Measurements from ENCODE around the gene ARHGDIG. TPM values are rescaled to one million over a fixed set of nuclear protein-coding genes. Genes with fewer than 3 reads are reported as not detected.

Gene ARHGDIG
- total and polyA plus RNA-seq, 2 donors (not counting 3 experiments of a cell fraction or from before 2014, with no cell fraction given) = 0.93 to 2.2 TPM

DNA sequence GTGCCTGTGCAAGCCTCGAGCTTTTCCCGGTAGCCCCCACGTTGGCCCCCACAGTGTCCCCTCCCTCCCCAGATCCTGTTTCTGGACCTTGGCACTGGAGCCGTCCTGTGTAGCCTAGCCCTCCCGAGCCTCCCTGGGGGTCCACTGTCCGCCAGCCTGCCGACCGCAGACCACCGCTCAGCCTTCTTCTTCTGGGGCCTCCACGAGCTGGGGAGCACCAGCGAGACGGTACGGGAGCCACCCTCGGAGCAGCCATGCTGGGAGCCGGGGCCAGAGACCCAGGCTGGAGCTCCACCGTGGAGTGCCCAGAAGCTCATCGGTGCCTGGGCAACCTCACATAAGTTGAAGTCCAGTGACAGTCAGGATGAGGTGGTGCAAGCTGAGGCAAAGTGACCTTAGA, 16.4 kb upstream of the ARHGDIG start:
- no peak overlapping the region for H2AFZ ChIP-seq (ENCODE audit: low read depth, low read length)
- dilution Hi-C loops (cut with MboI; ENCODE audit: extremely low pct_ligation_motif_present, low sequenced_read_pairs) = no loop called here

DNA sequence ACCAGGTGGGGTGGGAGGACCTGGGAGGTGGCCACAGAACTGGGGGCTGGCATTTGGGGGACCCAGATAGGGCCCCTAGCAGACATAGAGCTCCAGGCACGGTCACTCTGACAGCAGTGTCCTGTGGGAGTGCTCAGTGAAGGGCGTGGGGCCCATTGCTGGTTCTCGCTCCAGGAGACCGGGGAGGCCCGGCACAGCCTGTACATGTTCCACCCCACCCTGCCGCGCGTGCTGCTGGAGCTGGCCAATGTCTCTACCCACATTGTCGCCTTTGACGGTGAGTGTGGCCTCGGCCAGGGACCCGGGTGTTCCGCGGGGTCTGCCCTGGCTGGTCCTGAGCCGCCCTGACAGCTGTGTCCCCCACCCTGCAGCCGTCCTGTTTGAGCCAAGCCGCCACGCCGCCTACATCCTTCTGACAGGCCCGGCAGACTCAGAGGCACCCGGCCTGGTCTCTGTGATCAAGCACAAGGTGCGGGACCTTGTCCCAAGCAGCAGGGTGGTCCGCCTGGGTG, 15.9 kb upstream of the ARHGDIG start:
- FAIRE-seq (no peak), DNase-seq (ENCODE audit: low read depth, low spot score) (no peak)
- intact Hi-C loops (cut with micrococcal nuclease) = no loop called here
- peaks cover 0 to 20% of the 10 kb centered on the region in 2 experiments for H3K36me3 ChIP-seq (ENCODE audit: control insufficient read depth in 2 of 2, extremely low read depth in 1 of 2, insufficient read depth in 2 of 2, low read length in 2 of 2)
- H3K27ac ChIP-seq (ENCODE audit: insufficient read depth, low read depth, low read length) = no peak overlapping the region
- dilution Hi-C loops (cut with MboI; ENCODE audit: extremely low pct_ligation_motif_present, low sequenced_read_pairs) = no loop called here
- no peaks in the 10 kb centered on the region for H3K9me3 ChIP-seq (replicated peaks; ENCODE audit: control insufficient read depth, insufficient read depth, low read length)
- H2AFZ ChIP-seq (ENCODE audit: low read depth, low read length) = no peak overlapping the region
- no TSS peak for BruUV-seq (replicated peaks)
- H4K20me1 ChIP-seq (replicated peaks; ENCODE audit: control insufficient read depth, extremely low read depth, insufficient read depth, low read length) = no peaks in the 10 kb centered on the region
- CTCF ChIA-PET = no interaction called here
- no peaks in the 10 kb centered on the region for H3K9me1 ChIP-seq (replicated peaks; ENCODE audit: control insufficient read depth, extremely low read depth, insufficient read depth, low read length)
- TF ChIP-seq, protein P1, sequence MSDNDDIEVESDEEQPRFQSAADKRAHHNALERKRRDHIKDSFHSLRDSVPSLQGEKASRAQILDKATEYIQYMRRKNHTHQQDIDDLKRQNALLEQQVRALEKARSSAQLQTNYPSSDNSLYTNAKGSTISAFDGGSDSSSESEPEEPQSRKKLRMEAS (IDR thresholded peaks at IDR 0.05; ENCODE audit: insufficient read depth, insufficient read length) = no peak
- H3K4me3 ChIP-seq (replicated peaks in 1 of 3; ENCODE audit: insufficient read depth in 1 of 3, low read depth in 1 of 3, low read length in 3 of 3) = no peak overlapping the region
- POLR2A ChIA-PET = no interaction called here
- no peaks in the 10 kb centered on the region for H3K4me1 ChIP-seq (ENCODE audit: control insufficient read depth, extremely low read depth, insufficient read depth, low read length)
- no peaks in the 10 kb centered on the region for H3K27me3 ChIP-seq (ENCODE audit: control insufficient read depth in 2 of 2, insufficient read depth in 2 of 2, low read length in 2 of 2)
- H3K4me2 ChIP-seq (ENCODE audit: insufficient read depth, low read length) = no peak overlapping the region
- H3K79me2 ChIP-seq (ENCODE audit: control insufficient read depth, insufficient read depth, low read length) = no peaks in the 10 kb centered on the region
- no peak overlapping the region for H3K9ac ChIP-seq (replicated peaks; ENCODE audit: extremely low read depth, insufficient read depth, low read length)

More for the DNA sequence above, 16.4 kb upstream of the ARHGDIG start:
- H3K4me3 ChIP-seq (replicated peaks in 1 of 3; ENCODE audit: insufficient read depth in 1 of 3, low read depth in 1 of 3, low read length in 3 of 3) = no peak overlapping the region
- no peaks in the 10 kb centered on the region for H3K79me2 ChIP-seq (ENCODE audit: control insufficient read depth, insufficient read depth, low read length)
- no peaks in the 10 kb centered on the region for H3K27me3 ChIP-seq (ENCODE audit: control insufficient read depth in 2 of 2, insufficient read depth in 2 of 2, low read length in 2 of 2)
- peaks cover 0 to 20% of the 10 kb centered on the region in 2 experiments for H3K36me3 ChIP-seq (ENCODE audit: control insufficient read depth in 2 of 2, extremely low read depth in 1 of 2, insufficient read depth in 2 of 2, low read length in 2 of 2)
- FAIRE-seq = no peak
- intact Hi-C loops (cut with micrococcal nuclease) = no loop called here
- no peak for TF ChIP-seq FOS (IDR thresholded peaks at IDR 0.05; ENCODE audit: borderline replicate concordance, insufficient read depth, low read length)
- TF ChIP-seq, protein P1 (IDR thresholded peaks at IDR 0.05; ENCODE audit: insufficient read depth, insufficient read length) = no peak
- TF ChIP-seq, protein P2, sequence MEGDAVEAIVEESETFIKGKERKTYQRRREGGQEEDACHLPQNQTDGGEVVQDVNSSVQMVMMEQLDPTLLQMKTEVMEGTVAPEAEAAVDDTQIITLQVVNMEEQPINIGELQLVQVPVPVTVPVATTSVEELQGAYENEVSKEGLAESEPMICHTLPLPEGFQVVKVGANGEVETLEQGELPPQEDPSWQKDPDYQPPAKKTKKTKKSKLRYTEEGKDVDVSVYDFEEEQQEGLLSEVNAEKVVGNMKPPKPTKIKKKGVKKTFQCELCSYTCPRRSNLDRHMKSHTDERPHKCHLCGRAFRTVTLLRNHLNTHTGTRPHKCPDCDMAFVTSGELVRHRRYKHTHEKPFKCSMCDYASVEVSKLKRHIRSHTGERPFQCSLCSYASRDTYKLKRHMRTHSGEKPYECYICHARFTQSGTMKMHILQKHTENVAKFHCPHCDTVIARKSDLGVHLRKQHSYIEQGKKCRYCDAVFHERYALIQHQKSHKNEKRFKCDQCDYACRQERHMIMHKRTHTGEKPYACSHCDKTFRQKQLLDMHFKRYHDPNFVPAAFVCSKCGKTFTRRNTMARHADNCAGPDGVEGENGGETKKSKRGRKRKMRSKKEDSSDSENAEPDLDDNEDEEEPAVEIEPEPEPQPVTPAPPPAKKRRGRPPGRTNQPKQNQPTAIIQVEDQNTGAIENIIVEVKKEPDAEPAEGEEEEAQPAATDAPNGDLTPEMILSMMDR (IDR thresholded peaks at IDR 0.05; ENCODE audit: extremely low read depth in 1 of 2, insufficient read depth in 1 of 2, low read depth in 1 of 2, low read length in 2 of 2) = no peak
- TF ChIP-seq GATA2 (IDR thresholded peaks at IDR 0.05; ENCODE audit: insufficient read depth, insufficient read length, low read depth, low read length) = no peak
- no TSS peak for BruUV-seq (replicated peaks)
- H3K9me3 ChIP-seq (replicated peaks; ENCODE audit: control insufficient read depth, insufficient read depth, low read length) = no peaks in the 10 kb centered on the region
- H3K27ac ChIP-seq (ENCODE audit: insufficient read depth, low read depth, low read length) = no peak overlapping the region
- ChIA-PET POLR2A (no interaction called here), CTCF (no interaction called here)
- DNase-seq (ENCODE audit: low read depth, low spot score) = no peak
- no peak overlapping the region for H3K9ac ChIP-seq (replicated peaks; ENCODE audit: extremely low read depth, insufficient read depth, low read length)
- no peak overlapping the region for H3K4me2 ChIP-seq (ENCODE audit: insufficient read depth, low read length)
- H3K9me1 ChIP-seq (replicated peaks; ENCODE audit: control insufficient read depth, extremely low read depth, insufficient read depth, low read length) = no peaks in the 10 kb centered on the region
- H4K20me1 ChIP-seq (replicated peaks; ENCODE audit: control insufficient read depth, extremely low read depth, insufficient read depth, low read length) = no peaks in the 10 kb centered on the region
- H3K4me1 ChIP-seq (ENCODE audit: control insufficient read depth, extremely low read depth, insufficient read depth, low read length) = no peaks in the 10 kb centered on the region

Data from endothelial cell of umbilical vein (primary cell).